GM12878 (cell line): ENCODE results near the gene GPR78.

Source experiments
- NFIC ChIP-seq: IDR thresholded peaks from 2 replicates; pipeline ENCODE4 v1.6.1; 2012; ENCODE audit warnings: low read depth, mild to moderate bottlenecking, inconsistent platforms, low read length, moderate library complexity
- POLR2AphosphoS5 ChIP-seq: IDR thresholded peaks from 2 replicates; pipeline ENCODE4 v1.6.1; 2011; ENCODE audit warnings: mild to moderate bottlenecking, low read length, inconsistent platforms

GRCh38 chr4:8601556-8601955 lies 21.4 kb downstream of the GPR78 start:
- no peak for TF ChIP-seq POLR2AphosphoS5
- no peak for TF ChIP-seq NFIC
